Measurements from ENCODE around the gene SHOC1. TPM values are rescaled to one million over a fixed set of nuclear protein-coding genes. Genes with fewer than 3 reads are reported as not detected.
"Not testable (repeated sequence)": the region's sequence is repeated elsewhere in the genome, so short reads cannot be mapped to it uniquely, and the experiment has no call there.

Gene SHOC1
- total RNA-seq, 1 experiment from 2014 or later, result 1.1 TPM

- peak overlapping the region; percentile 61 for H3K9ac ChIP-seq (ENCODE audit: low read length)
- CTCF ChIA-PET, result no interaction called here
- no peak for TF ChIP-seq ATF3 (IDR thresholded peaks at IDR 0.05)
- TF ChIP-seq FOSL1 (IDR thresholded peaks at IDR 0.05; ENCODE audit: low read depth), result no peak
- TF ChIP-seq JUND (IDR thresholded peaks at IDR 0.05), result no peak
- no peak for TF ChIP-seq REST (IDR thresholded peaks at IDR 0.05; ENCODE audit: low read depth)
- TF ChIP-seq SRF (IDR thresholded peaks at IDR 0.05; ENCODE audit: low read depth), result no peak
- no peak for TF ChIP-seq SIN3A (IDR thresholded peaks at IDR 0.05; ENCODE audit: low read depth)
- TF ChIP-seq RAD21 (IDR thresholded peaks at IDR 0.05; ENCODE audit: low read depth), result no peak
- no peak for TF ChIP-seq ZNF274 (IDR thresholded peaks at IDR 0.05; ENCODE audit: low read depth, low read length)
- TF ChIP-seq ZFX (IDR thresholded peaks at IDR 0.05), result no peak
- no peaks in the 10 kb centered on the region for H3K27me3 ChIP-seq (ENCODE audit: insufficient read depth, low read length)
- DNase-seq (ENCODE audit: low read depth, low spot score) (no peak), ATAC-seq (no peak)
- H3K36me3 ChIP-seq (ENCODE audit: control insufficient read depth in 1 of 2, insufficient read depth in 2 of 2, low read length in 2 of 2), result no peaks in the 10 kb centered on the region
- no peaks in the 10 kb centered on the region for H3K9me3 ChIP-seq (ENCODE audit: control insufficient read depth in 1 of 2, insufficient read depth in 1 of 2, low read depth in 1 of 2, low read length in 2 of 2)
- H3K9me2 ChIP-seq (ENCODE audit: insufficient read depth), result no peaks in the 10 kb centered on the region
- POLR2A ChIA-PET, result no interaction called here
- peak overlapping the region; percentile 75 for H3K4me2 ChIP-seq (ENCODE audit: low read length)
- peak overlapping the region; percentile 55 to 61 for H3K4me3 ChIP-seq (replicated peaks in 1 of 2; ENCODE audit: low read depth in 1 of 2, low read length in 2 of 2)
- RAD21 ChIA-PET (ENCODE audit: low non-redundant PET in 1 of 2, low total read pairs in 2 of 2, uncharacterized antibody in 2 of 2, unreplicated experiment in 2 of 2), result no interaction called here
- no TSS peak for BruUV-seq (replicated peaks)
- intact Hi-C loops (cut with micrococcal nuclease), result no loop called here
- H3K27ac ChIP-seq (ENCODE audit: low read depth, low read length), result peak overlapping the region; percentile 64; the same call in 1 of the 2 replicates
- no peak overlapping the region for H2AFZ ChIP-seq (ENCODE audit: low read depth, low read length, poor library complexity, severe bottlenecking)
- peaks cover 0 to 8% of the 10 kb centered on the region in 2 experiments; a peak in 2 of 4 replicates for H3K4me1 ChIP-seq (ENCODE audit: control insufficient read depth in 1 of 2, insufficient read depth in 2 of 2, low read length in 2 of 2)
- H4K20me1 ChIP-seq (ENCODE audit: insufficient read depth), result no peaks in the 10 kb centered on the region
- H3K79me2 ChIP-seq (ENCODE audit: insufficient read depth, low read length), result peaks cover 3% of the 10 kb centered on the region; the same call in 1 of the 2 replicates
These were observed 761 bp upstream of the SHOC1 start for GRCh38 chr9:111795557-111795839.

DNA sequence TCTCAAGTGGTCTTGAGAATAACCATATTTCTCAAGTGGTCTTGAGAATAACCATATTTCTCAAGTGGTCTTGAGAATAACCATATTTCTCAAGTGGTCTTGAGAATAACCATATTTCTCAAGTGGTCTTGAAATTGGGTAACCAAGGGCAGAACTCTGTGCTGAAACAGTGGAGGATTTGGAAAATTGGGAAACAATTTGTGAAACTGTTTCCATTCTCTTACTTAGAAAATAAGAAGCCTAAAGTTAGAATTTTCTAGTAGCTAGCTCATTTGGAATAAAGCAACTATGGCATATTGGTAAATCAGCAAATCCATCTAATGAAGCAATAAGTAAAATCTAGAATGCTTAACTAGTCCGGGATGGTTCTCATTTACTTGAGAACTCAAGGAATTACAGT, 2.9 kb downstream of the SHOC1 start:
- RAD21 ChIA-PET (ENCODE audit: low non-redundant PET in 1 of 2, low total read pairs in 2 of 2, uncharacterized antibody in 2 of 2, unreplicated experiment in 2 of 2); DNase-seq (ENCODE audit: low read depth, low spot score); H3K36me3 ChIP-seq (ENCODE audit: control insufficient read depth in 1 of 2, insufficient read depth in 2 of 2, low read length in 2 of 2); H3K9me3 ChIP-seq (ENCODE audit: control insufficient read depth in 1 of 2, insufficient read depth in 1 of 2, low read depth in 1 of 2, low read length in 2 of 2); H3K27ac ChIP-seq (ENCODE audit: low read depth, low read length); H2AFZ ChIP-seq (ENCODE audit: low read depth, low read length, poor library complexity, severe bottlenecking); POLR2A ChIA-PET; H3K9ac ChIP-seq (ENCODE audit: low read length); H3K4me3 ChIP-seq (replicated peaks in 1 of 2; ENCODE audit: low read depth in 1 of 2, low read length in 2 of 2); H3K4me2 ChIP-seq (ENCODE audit: low read length); H3K79me2 ChIP-seq (ENCODE audit: insufficient read depth, low read length); CTCF ChIA-PET; H4K20me1 ChIP-seq (ENCODE audit: insufficient read depth); H3K9me2 ChIP-seq (ENCODE audit: insufficient read depth); intact Hi-C loops (cut with micrococcal nuclease); ATAC-seq; H3K27me3 ChIP-seq (ENCODE audit: insufficient read depth, low read length); H3K4me1 ChIP-seq (ENCODE audit: control insufficient read depth in 1 of 2, insufficient read depth in 2 of 2, low read length in 2 of 2); BruUV-seq (replicated peaks): not testable (repeated sequence)
